T-helper 17 cell (primary cell): ENCODE results near the gene ELAVL3. TPM values are rescaled to one million over a fixed set of nuclear protein-coding genes. Genes with fewer than 3 reads are reported as not detected.

Experiments
- ATAC-seq: fragments of 150-1000 bp; cut with Tn5 transposase; 2 replicates; pipeline ENCODE4 v1.10.0; 2021; ENCODE audit warnings: mild to moderate bottlenecking, moderate library complexity
- DNase-seq, 3 donors: peaks; one replicate each; pipeline versions ENCODE4 v3.0.0 to v3.0.0-alpha.2; 2020 to 2021
- H3K9me3 ChIP-seq: one replicate; pipeline ENCODE4 v1.7.0; 2013; ENCODE audit warnings: low read length, mild to moderate bottlenecking; ENCODE audit not compliant: control insufficient read depth, poor library complexity, severe bottlenecking
- H3K27ac Mint-ChIP-seq: one replicate; pipeline ENCODE4 v1.8.0; 2022; ENCODE audit warnings: mild to moderate bottlenecking, moderate library complexity, mixed read lengths
- H3K27me3 Mint-ChIP-seq: one replicate; pipeline ENCODE4 v1.8.0; 2022; ENCODE audit warnings: mixed read lengths
- H3K36me3 Mint-ChIP-seq: one replicate; pipeline ENCODE4 v1.8.0; 2022; ENCODE audit warnings: low read depth, mixed read lengths
- H3K4me1 Mint-ChIP-seq: one replicate; pipeline ENCODE4 v1.8.0; 2022; ENCODE audit warnings: mild to moderate bottlenecking, mixed read lengths
- H3K4me3 Mint-ChIP-seq: one replicate; pipeline ENCODE4 v1.8.0; 2022; ENCODE audit warnings: mild to moderate bottlenecking, moderate library complexity, mixed read lengths
- total RNA-seq, 4 donors: library from RNA in 2 of 4; stranded (reverse) in 2 of 4; gene quantifications; one replicate each; pipeline ENCODE4 v1.2.3 and lab custom pipeline; 2022 to 2026

Gene ELAVL3
- total RNA-seq, 2 donors from 2014 or later: 0.26 TPM; not detected in 1

DNA sequence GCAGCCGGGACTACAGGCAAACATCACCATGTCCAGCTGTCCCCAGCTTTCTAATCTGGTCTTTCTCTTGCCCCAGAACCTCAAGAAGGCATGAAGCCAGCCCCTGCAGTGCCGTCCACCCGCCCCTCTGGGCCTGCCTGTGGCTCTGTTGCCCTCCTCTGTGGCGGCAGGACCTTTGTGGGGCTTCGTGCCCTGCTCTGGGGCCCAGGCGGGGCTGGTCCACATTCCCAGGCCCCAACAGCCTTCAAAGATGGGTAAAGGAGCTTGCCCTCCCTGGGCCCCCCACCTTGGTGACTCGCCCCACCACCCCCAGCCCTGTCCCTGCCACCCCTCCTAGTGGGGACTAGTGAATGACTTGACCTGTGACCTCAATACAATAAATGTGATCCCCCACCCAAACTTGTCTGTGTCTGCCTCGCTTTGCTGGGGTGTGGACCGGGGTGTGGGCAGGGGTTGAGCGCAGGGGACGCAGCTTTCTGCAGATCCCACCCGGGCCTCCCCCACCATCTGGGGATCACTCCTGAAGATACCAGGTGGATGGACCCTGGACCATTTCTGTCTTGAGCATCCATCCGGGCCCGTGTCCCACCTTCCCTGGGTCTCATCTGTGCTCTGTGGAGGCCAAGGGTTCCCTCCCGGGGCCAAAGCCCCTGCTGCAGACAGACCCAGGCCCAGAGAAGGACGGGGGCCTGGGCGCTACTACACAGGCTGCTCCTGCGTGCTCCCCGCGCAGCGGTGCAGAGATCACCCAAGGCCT, 30.1 kb downstream of the ELAVL3 start:
- DNase-seq (no peak), ATAC-seq (no peak)
- no peaks in the 10 kb centered on the region for H3K36me3 Mint-ChIP-seq
- no peak overlapping the region for H3K27ac Mint-ChIP-seq
- H3K9me3 ChIP-seq: no peaks in the 10 kb centered on the region
- peaks cover 4% of the 10 kb centered on the region for H3K4me1 Mint-ChIP-seq
- H3K27me3 Mint-ChIP-seq: no peaks in the 10 kb centered on the region
- no peak overlapping the region for H3K4me3 Mint-ChIP-seq

DNA sequence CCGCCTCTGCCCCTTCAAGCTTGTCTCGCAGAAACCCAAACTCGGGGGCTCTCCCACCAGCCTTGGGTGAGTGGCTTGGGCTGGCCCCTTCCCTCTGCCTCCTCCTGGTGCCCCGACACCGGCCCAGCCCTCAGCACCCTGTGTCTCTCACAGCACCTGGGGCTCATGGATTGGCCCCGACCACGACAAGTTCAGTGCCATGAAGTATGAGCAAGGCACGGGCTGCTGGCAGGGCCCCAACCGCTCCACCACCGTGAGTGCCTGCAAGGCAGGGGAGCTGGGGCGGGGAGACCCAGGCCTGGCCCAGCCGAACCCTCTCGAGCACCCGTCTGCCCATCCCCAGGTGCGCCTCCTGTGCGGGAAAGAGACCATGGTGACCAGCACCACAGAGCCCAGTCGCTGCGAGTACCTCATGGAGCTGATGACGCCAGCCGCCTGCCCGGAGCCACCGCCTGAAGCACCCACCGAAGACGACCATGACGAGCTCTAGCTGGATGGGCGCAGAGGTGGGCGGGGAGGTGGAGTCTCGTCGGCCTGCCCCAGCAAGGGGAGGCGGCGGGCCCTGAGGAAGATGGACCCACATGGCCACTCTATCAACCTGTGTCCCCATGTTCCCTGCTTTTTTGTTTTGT, 31.8 kb downstream of the ELAVL3 start:
- Mint-ChIP-seq H3K27me3 (no peaks in the 10 kb centered on the region), H3K27ac (no peak overlapping the region), H3K36me3 (peaks cover 2% of the 10 kb centered on the region), H3K4me3 (no peak overlapping the region), H3K4me1 (peaks cover 7% of the 10 kb centered on the region)
- DNase-seq (no peak), ATAC-seq (no peak)
- no peaks in the 10 kb centered on the region for H3K9me3 ChIP-seq

DNA sequence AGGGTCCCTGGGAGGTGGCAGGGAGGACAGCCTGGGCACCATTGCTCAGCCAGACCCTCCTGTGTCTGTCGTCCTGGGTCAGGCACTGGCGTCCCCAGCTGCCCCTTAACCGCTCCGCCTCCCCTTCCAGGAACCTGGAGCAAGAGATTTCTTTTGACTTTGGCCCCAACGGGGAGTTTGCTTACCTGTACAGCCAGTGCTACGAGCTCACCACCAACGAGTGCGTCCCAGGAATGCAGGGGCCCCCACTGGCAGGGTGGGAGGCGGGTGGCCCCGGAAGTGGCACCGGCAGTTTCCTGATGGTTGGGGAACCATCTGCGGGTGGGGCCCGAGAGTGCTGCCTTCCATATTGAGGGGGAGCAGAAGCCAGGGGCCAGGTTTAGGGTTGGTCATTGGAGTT, 32.4 kb downstream of the ELAVL3 start:
- H3K27ac Mint-ChIP-seq: no peak overlapping the region
- no peaks in the 10 kb centered on the region for H3K27me3 Mint-ChIP-seq
- H3K4me1 Mint-ChIP-seq: peaks cover 7% of the 10 kb centered on the region
- H3K9me3 ChIP-seq: no peaks in the 10 kb centered on the region
- ATAC-seq: no peak
- DNase-seq: no peak
- H3K36me3 Mint-ChIP-seq: peaks cover 2% of the 10 kb centered on the region
- no peak overlapping the region for H3K4me3 Mint-ChIP-seq

DNA sequence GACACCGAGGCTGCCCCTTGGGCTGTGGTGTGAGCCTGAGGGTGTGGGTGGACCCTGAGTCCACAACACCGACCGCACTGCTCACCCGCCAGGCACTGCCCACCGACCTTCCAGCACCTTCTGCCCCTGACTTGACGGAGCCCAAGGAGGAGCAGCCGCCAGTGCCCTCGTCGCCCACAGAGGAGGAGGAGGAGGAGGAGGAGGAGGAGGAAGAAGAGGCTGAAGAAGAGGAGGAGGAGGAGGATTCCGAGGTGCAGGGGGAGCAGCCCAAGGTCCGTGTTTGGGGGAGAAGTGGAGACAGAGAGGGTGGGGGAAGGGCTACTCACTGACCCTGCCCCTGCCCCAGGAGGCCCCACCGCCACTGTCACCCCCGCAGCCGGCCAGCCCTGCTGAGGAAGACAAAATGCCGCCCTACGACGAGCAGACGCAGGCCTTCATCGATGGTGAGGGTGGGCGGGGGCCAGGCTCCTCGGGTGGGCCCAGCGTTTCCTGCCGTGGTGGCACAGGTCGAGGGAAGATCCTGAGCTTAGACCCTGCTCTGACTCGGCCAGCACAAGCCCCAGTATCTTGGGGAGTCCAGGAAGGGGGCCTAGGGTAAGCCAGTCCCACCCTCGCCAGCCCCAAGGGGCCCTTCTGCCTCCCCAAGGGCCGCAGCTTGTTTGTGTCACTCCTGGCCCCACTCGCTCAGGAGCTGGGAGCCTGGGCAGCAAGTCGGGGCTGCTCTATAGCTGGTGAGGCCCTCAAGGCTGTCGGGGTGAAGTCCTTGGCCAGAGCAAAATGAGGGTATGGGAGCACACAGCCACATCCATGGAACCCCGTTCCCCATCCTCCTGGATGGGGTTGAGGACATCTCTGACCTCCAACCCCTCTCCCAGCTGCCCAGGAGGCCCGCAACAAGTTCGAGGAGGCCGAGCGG, 33.2 kb downstream of the ELAVL3 start:
- H3K9me3 ChIP-seq: no peaks in the 10 kb centered on the region
- ATAC-seq (no peak), DNase-seq (no peak)
- Mint-ChIP-seq H3K36me3 (peaks cover 2% of the 10 kb centered on the region), H3K4me3 (no peak overlapping the region), H3K27me3 (no peaks in the 10 kb centered on the region), H3K4me1 (peaks cover 7% of the 10 kb centered on the region), H3K27ac (no peak overlapping the region)

DNA sequence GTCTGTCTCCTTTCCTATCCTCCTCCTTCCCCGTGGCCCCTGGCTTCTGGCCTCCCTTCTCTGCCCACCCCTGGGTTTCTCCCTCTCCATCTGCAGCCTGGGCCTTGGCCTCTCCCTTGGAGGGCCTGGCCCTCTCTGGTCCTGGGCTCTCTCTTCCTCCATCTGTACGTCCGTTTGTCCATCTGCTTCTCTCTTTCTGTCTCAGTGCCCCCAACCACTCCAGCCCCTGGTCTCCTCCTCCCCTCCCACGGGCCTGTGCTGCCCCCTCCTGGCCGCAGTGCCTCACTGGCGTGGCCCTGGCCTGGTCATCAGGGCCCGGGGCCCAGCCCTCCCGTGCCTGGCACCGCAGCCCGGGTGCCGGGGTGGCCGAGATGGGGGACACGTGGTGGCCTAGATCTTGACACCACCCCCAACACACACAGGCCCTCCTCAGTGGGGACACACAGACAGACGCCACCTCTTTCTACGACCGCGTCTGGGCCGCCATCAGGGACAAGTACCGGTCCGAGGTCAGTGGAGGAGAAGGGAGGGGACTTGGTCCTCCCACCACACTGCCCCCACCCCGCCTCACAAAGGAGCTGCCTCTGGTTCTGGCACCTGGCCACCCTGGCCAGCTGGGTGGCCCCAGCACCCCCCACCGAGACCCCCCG, 34.1 kb downstream of the ELAVL3 start:
- Mint-ChIP-seq H3K4me3 (no peak overlapping the region), H3K4me1 (peaks cover 10% of the 10 kb centered on the region), H3K27ac (no peak overlapping the region), H3K36me3 (peaks cover 7% of the 10 kb centered on the region), H3K27me3 (no peaks in the 10 kb centered on the region)
- DNase-seq: peak; percentile 32 to 47 (median 39)
- peak; percentile 69 for ATAC-seq
- no peaks in the 10 kb centered on the region for H3K9me3 ChIP-seq

DNA sequence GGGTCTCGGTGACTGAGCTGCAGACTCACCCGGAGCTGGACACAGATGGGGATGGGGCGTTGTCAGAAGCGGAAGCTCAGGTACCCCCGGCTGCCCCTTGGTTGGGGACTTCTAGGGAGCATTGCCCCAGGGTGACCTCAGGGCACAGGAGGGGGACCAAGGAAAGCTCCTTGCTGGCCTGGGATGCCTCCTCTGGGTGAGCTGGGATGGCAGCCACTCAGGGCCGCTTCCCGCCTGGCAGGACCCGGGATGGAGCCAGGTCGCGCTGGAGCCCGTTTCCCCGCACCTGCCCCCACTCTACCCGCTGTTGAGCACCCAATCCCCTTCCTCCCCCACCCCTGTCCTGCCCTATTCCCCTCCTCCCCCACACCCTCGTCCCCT, 34.6 kb downstream of the ELAVL3 start:
- peaks cover 11% of the 10 kb centered on the region for H3K4me1 Mint-ChIP-seq
- no peaks in the 10 kb centered on the region for H3K9me3 ChIP-seq
- H3K27ac Mint-ChIP-seq: no peak overlapping the region
- ATAC-seq (no peak), DNase-seq (no peak)
- H3K36me3 Mint-ChIP-seq: peaks cover 8% of the 10 kb centered on the region
- H3K27me3 Mint-ChIP-seq: no peaks in the 10 kb centered on the region
- H3K4me3 Mint-ChIP-seq: no peak overlapping the region

DNA sequence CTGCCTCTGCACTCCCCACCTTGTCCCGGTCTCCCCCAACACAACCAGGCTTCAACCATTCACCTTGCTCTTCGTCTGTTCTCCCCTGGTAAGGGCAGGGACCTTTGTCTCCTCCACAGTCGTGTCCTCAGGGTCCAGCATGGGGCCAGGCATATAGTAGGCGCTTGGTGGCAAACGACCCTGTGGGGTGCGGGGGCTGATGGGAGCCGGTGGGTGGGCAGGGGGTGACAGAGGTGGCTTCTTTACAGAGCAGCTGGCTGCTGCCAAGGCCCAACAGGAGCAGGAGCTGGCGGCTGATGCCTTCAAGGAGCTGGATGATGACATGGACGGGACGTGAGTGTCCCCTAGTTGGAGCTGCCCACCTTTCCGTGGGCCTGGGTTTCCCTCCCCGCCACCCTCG, 35.7 kb downstream of the ELAVL3 start:
- no peak for DNase-seq
- H3K4me3 Mint-ChIP-seq: no peak overlapping the region
- no peaks in the 10 kb centered on the region for H3K27me3 Mint-ChIP-seq
- no peaks in the 10 kb centered on the region for H3K9me3 ChIP-seq
- peaks cover 17% of the 10 kb centered on the region for H3K4me1 Mint-ChIP-seq
- H3K27ac Mint-ChIP-seq: no peak overlapping the region
- no peak for ATAC-seq
- peaks cover 8% of the 10 kb centered on the region for H3K36me3 Mint-ChIP-seq

DNA sequence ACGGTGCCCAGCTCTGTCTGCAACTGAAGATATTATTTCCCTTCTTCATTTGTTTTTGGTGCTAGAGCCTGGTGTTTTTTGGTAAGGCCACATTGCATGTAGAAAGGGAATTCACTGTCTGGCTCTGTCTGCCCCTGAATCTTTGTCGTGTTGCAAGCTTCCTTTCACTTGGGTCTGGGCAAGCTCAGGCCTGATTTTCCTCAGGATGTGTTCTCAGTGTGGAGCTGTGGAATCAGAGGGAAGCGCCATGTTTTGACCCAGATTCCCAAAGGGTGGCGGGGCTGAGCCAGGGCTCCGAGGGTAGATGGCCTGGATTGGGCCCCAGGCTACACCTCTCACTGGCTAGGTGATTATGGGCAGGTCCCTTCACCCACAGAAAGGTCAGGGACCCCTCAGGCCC, 36.8 kb downstream of the ELAVL3 start:
- no peak overlapping the region for H3K4me3 Mint-ChIP-seq
- peaks cover 17% of the 10 kb centered on the region for H3K4me1 Mint-ChIP-seq
- ATAC-seq (no peak), DNase-seq (no peak)
- H3K27me3 Mint-ChIP-seq: no peaks in the 10 kb centered on the region
- H3K36me3 Mint-ChIP-seq: peaks cover 8% of the 10 kb centered on the region
- no peaks in the 10 kb centered on the region for H3K9me3 ChIP-seq
- H3K27ac Mint-ChIP-seq: no peak overlapping the region

DNA sequence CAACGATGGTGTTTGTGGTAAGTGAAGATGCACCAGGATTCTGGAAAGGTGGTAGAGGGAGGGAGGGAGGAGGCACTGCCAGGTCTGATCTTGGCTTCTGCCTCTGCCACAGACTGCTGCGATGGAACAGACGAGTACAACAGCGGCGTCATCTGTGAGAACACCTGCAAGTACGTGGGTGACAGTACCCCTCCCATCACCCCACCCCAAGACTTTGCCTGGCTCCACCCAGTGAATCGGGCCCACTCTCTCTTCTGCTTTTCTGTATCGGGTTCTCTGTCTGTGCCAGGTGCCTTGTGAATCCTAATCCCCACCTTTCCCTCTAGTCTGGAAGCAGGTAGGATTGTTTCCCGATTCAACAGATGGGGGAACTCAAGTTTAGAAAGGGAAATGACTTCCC, 42.9 kb downstream of the ELAVL3 start:
- H3K9me3 ChIP-seq: no peaks in the 10 kb centered on the region
- Mint-ChIP-seq H3K4me1 (peaks cover 20% of the 10 kb centered on the region), H3K4me3 (peak overlapping the region; percentile 56), H3K36me3 (peaks cover 8% of the 10 kb centered on the region), H3K27me3 (no peaks in the 10 kb centered on the region), H3K27ac (peak overlapping the region; percentile 91)
- ATAC-seq: no peak
- DNase-seq: no peak

DNA sequence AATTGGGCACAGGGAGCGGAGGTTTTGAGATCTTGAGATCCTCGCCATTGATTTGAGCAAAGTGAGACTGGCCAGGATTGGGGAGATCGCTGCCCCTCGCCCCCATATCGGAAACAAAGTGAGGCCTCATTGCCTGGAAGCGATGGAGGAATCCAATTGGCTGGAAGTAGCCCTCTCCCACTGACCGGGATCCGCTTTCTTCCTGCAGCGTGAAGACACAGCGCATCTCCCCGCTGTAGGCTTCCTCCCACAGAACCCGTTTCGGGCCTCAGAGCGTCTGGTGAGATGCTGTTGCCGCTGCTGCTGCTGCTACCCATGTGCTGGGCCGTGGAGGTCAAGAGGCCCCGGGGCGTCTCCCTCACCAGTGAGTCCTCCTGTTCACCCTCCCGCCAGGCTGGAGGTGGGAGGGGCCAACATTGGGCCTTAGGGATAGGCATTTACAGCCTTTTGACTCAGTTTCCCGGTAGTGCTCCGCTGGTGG, 45.0 kb downstream of the ELAVL3 start:
- Mint-ChIP-seq H3K4me1 (peaks cover 12% of the 10 kb centered on the region), H3K4me3 (peak overlapping the region; percentile 99), H3K36me3 (peaks cover 2% of the 10 kb centered on the region), H3K27me3 (no peaks in the 10 kb centered on the region), H3K27ac (peak overlapping the region; percentile 91)
- DNase-seq (no peak), ATAC-seq (no peak)
- no peaks in the 10 kb centered on the region for H3K9me3 ChIP-seq

DNA sequence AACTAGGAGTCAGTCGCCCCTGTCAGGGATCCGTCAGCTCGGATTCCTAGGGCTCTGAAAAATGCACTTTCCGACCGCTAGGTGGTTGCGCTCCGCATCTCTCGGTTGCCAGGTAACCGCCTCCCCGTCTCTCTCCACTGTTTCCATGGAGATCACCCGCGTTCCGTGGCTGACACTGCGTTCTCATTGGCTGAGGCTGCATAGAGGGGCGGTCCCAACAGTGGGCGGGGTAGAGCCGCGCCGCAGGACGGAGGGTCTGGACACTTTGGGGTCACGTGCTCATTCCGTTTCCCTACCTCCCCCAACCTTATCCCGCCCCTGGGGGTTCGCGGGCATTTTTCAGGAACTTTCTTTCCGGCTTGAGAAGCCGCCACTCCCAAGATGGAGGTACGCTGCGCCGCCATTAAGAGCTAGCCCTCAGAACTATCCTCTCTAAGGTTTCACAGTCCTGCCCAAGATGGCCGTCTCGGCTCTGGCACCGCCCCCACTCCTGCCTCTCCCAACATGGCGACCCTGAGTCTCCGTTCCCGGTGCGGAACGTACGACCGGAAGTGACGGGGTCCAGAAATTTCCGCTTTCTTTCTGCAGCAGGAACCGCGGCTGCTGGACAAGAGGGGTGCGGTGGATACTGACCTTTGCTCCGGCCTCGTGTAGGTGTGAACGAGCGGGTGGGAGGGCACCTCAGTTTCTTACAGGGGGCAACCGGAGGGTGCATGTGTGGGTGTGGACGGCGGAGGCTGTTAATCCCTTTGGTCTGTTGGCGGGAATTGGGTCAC, 45.6 kb downstream of the ELAVL3 start, which contains the start of the genes ODAD3 and PRKCSH:
ODAD3 (minus strand) TSS at position 65 of the 776 bp plus-strand sequence. CDS start 105 bp downstream, outside the sequence.
PRKCSH (plus strand) TSS at position 579 of the 776 bp plus-strand sequence. CDS start 483 bp downstream, outside the sequence.
- Mint-ChIP-seq H3K4me3 (peak within 1 kb of the TSS; percentile 99), H3K4me1 (peaks cover 8% of the 10 kb centered on the region), H3K27ac (peak within 1 kb of the TSS; percentile 91), H3K27me3 (no peaks in the 10 kb centered on the region), H3K36me3 (peaks cover 2% of the 10 kb centered on the region)
- peak; percentile 89 to 95 (median 94) for DNase-seq
- peak; percentile 95 for ATAC-seq
- H3K9me3 ChIP-seq: no peaks in the 10 kb centered on the region

DNA sequence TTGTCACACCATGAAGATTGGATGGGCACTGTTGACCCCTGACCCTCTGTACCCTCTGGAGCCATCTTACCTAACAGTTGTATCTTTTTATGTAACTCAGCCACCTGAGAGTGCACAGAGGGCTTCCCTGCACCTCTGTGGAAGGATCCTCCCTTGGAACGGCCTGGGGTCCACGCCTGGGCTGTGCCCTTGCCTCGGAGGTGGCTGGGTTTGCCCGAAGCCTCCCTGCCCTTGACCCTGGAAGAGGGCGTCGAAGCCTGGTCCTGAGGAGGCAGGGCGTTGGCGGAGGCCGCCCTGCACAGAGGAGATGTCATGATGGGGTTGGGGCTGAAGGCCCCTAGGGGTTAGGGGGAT, 46.2 kb downstream of the ELAVL3 start:
- Mint-ChIP-seq H3K36me3 (peaks cover 2% of the 10 kb centered on the region), H3K4me1 (peaks cover 8% of the 10 kb centered on the region), H3K27ac (peak overlapping the region; percentile 91), H3K4me3 (peak overlapping the region; percentile 99), H3K27me3 (no peaks in the 10 kb centered on the region)
- ATAC-seq (peak; percentile 8), DNase-seq (no peak)
- no peaks in the 10 kb centered on the region for H3K9me3 ChIP-seq
